ENCODE results near the gene SHE. TPM values are rescaled to one million over a fixed set of nuclear protein-coding genes. Genes with fewer than 3 reads are reported as not detected.
A peak's percentile ranks its signal among the peaks of the same experiment; 100 is the strongest.

Gene SHE
- total RNA-seq, 3 donors from 2014 or later (not counting 1 experiment from before 2014, with no cell fraction given): 0.10 to 0.14 TPM; not detected in 1

DNA sequence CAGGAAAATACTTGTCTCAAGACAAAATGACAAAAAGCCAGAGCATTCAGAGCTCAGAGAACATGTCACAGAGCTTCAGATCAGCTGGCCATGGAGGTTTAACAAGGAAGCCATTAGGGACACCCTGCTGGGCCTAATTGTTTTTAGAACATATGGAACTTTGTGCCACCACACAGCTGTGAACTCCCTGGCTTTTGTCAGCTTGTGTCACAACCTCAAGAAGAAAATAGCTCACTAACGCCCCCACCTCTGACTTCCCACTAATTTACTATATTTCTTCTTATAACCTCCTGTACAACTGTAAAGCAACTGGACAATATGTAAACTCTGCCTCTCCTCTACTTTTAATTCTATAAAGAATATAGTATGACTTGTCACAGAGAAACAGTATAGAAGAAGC lies 21.2 kb downstream of the SHE start:
- intact Hi-C loops (cut with micrococcal nuclease): no loop called here
- H3K27me3 ChIP-seq (ENCODE audit: control insufficient read depth, insufficient read depth, low read length): no peaks in the 10 kb centered on the region
- WGBS (ENCODE audit: insufficient coverage): 72% methylated on average over 1 of the region's 1 CpG
- no peaks in the 10 kb centered on the region for H3K9me3 Mint-ChIP-seq
- no peak overlapping the region for H3K4me3 ChIP-seq (ENCODE audit: low read length)
- no peak for ATAC-seq
- TF ChIP-seq, protein P1, sequence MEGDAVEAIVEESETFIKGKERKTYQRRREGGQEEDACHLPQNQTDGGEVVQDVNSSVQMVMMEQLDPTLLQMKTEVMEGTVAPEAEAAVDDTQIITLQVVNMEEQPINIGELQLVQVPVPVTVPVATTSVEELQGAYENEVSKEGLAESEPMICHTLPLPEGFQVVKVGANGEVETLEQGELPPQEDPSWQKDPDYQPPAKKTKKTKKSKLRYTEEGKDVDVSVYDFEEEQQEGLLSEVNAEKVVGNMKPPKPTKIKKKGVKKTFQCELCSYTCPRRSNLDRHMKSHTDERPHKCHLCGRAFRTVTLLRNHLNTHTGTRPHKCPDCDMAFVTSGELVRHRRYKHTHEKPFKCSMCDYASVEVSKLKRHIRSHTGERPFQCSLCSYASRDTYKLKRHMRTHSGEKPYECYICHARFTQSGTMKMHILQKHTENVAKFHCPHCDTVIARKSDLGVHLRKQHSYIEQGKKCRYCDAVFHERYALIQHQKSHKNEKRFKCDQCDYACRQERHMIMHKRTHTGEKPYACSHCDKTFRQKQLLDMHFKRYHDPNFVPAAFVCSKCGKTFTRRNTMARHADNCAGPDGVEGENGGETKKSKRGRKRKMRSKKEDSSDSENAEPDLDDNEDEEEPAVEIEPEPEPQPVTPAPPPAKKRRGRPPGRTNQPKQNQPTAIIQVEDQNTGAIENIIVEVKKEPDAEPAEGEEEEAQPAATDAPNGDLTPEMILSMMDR (IDR thresholded peaks at IDR 0.05): no peak
- H3K4me3 Mint-ChIP-seq: no peak overlapping the region
- no peak overlapping the region for H3K27ac ChIP-seq (ENCODE audit: low read length)
- no peaks in the 10 kb centered on the region for H3K9me3 ChIP-seq (ENCODE audit: control insufficient read depth, insufficient read depth, low read length)
- H3K27ac Mint-ChIP-seq: no peak overlapping the region
- DNase-seq: no peak
- H3K36me3 ChIP-seq (ENCODE audit: control insufficient read depth, insufficient read depth, low read length): no peaks in the 10 kb centered on the region
- no peaks in the 10 kb centered on the region for H3K4me1 ChIP-seq (ENCODE audit: control insufficient read depth, insufficient read depth, low read length)
- H3K27me3 Mint-ChIP-seq (ENCODE audit: low read depth in 2 of 2): no peaks in the 10 kb centered on the region
- peaks cover 0 to 5% of the 10 kb centered on the region in 2 donors for H3K4me1 Mint-ChIP-seq
- no peaks in the 10 kb centered on the region for H3K36me3 Mint-ChIP-seq

DNA sequence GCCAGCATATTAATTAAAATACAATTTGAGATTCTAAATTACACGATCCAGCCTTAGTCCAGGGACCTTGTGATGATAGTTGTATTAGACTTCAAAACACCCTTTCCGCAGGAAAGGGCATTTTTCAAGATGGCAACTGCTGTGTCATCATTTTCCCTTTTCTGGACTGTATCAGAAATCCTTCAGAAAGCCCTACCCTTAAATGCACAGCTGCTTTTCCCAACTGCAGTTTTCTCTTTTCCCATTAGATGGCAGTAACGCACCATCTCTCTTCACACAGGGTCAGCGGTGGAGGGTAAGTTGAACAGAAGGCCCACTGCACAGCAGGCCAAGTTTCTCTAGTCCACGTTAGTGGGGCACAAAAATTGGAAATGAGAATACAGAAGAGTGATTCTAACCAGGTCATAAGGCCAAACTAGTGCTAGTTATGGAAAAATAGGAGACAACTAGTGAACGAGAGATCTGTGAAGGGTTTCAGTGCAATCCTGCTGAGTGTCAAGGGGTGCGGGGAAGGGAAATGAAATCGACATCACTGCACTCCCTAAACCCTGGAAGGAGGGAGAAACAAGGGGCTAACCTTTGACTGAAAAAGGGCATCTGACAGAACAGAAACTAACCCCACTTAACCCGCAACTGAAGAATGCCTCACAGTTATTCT lies 22.3 kb downstream of the SHE start:
- intact Hi-C loops (cut with micrococcal nuclease): loop anchor here (1.0 kb wide), 2 partner anchors 66 to 398 kb away; no protein-coding TSS in a partner anchor
- DNase-seq (peak; percentile 21 to 86), ATAC-seq (peak; percentile 83 to 95 (median 92))
- Mint-ChIP-seq H3K4me1 (peaks cover 0 to 5% of the 10 kb centered on the region in 2 donors), H3K36me3 (no peaks in the 10 kb centered on the region), H3K4me3 (no peak overlapping the region), H3K9me3 (no peaks in the 10 kb centered on the region), H3K27ac (no peak overlapping the region), H3K27me3 (ENCODE audit: low read depth in 2 of 2) (no peaks in the 10 kb centered on the region)
- H3K4me3 ChIP-seq (ENCODE audit: low read length): no peak overlapping the region
- no peaks in the 10 kb centered on the region for H3K27me3 ChIP-seq (ENCODE audit: control insufficient read depth, insufficient read depth, low read length)
- H3K36me3 ChIP-seq (ENCODE audit: control insufficient read depth, insufficient read depth, low read length): no peaks in the 10 kb centered on the region
- H3K9me3 ChIP-seq (ENCODE audit: control insufficient read depth, insufficient read depth, low read length): no peaks in the 10 kb centered on the region
- WGBS (ENCODE audit: insufficient coverage): 47% methylated on average over 8 of the region's 9 CpGs
- no peak overlapping the region for H3K27ac ChIP-seq (ENCODE audit: low read length)
- TF ChIP-seq, protein P1 (IDR thresholded peaks at IDR 0.05): peak; percentile 91
- no peaks in the 10 kb centered on the region for H3K4me1 ChIP-seq (ENCODE audit: control insufficient read depth, insufficient read depth, low read length)

DNA sequence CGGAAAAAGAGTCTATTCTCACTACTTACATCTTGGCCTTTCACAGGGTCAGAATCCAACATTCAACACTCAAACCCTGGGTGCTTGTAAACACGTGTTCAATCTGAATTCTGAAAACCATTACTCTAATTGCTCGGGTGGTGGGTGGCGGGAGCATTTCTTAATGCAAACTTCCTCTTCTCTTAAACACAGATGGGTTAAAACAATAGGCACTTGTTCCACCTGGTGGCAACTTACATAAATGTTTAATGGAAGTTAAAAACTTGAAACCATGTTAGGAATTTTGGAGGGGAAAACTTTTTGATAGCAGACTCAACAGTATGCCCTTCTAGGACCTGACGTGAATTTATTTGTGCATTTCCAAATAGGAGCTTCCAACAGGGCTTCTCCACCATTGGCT lies 23.6 kb downstream of the SHE start:
- Histone ChIP-seq H3K4me3 (ENCODE audit: low read length) (no peak overlapping the region), H3K4me1 (ENCODE audit: control insufficient read depth, insufficient read depth, low read length) (no peaks in the 10 kb centered on the region), H3K27ac (ENCODE audit: low read length) (no peak overlapping the region), H3K36me3 (ENCODE audit: control insufficient read depth, insufficient read depth, low read length) (no peaks in the 10 kb centered on the region), H3K9me3 (ENCODE audit: control insufficient read depth, insufficient read depth, low read length) (no peaks in the 10 kb centered on the region), H3K27me3 (ENCODE audit: control insufficient read depth, insufficient read depth, low read length) (no peaks in the 10 kb centered on the region)
- DNase-seq: peak in 1 of 2 donors; percentile 55
- 42% methylated on average over 3 of the region's 5 CpGs for WGBS (ENCODE audit: insufficient coverage)
- Mint-ChIP-seq H3K4me3 (no peak overlapping the region), H3K36me3 (no peaks in the 10 kb centered on the region), H3K27ac (no peak overlapping the region), H3K9me3 (no peaks in the 10 kb centered on the region), H3K27me3 (ENCODE audit: low read depth in 2 of 2) (no peaks in the 10 kb centered on the region), H3K4me1 (peaks cover 0 to 5% of the 10 kb centered on the region in 2 donors)
- TF ChIP-seq, protein P1 (IDR thresholded peaks at IDR 0.05): no peak
- intact Hi-C loops (cut with micrococcal nuclease): no loop called here
- no peak for ATAC-seq

DNA sequence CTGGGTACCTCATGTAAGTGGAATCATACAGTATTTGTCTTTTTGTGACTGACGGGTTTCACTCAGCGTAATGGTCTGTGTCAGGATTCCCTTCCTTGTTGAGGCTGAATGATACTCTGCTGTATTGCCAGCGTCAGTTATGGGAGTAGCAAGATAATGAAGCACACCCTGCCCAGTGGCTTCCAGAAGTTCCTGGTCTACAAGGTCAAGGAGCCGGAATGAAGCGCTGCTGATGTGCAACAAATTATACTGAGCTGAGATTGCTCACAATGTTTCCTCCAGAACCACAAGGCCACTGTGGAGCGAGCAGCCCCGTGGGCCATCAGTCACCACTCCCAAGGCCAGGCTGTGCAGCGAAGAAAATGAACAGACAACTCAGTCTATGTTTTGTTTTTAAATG lies 24.2 kb downstream of the SHE start:
- Mint-ChIP-seq H3K36me3 (no peaks in the 10 kb centered on the region), H3K27ac (no peak overlapping the region), H3K4me1 (peaks cover 0 to 5% of the 10 kb centered on the region in 2 donors), H3K4me3 (no peak overlapping the region), H3K9me3 (no peaks in the 10 kb centered on the region), H3K27me3 (ENCODE audit: low read depth in 2 of 2) (no peaks in the 10 kb centered on the region)
- H3K4me1 ChIP-seq (ENCODE audit: control insufficient read depth, insufficient read depth, low read length): no peaks in the 10 kb centered on the region
- no peaks in the 10 kb centered on the region for H3K36me3 ChIP-seq (ENCODE audit: control insufficient read depth, insufficient read depth, low read length)
- intact Hi-C loops (cut with micrococcal nuclease): no loop called here
- no peak for DNase-seq
- 93% methylated on average over 8 of the region's 8 CpGs for WGBS (ENCODE audit: insufficient coverage)
- no peaks in the 10 kb centered on the region for H3K9me3 ChIP-seq (ENCODE audit: control insufficient read depth, insufficient read depth, low read length)
- TF ChIP-seq, protein P1 (IDR thresholded peaks at IDR 0.05): no peak
- H3K4me3 ChIP-seq (ENCODE audit: low read length): no peak overlapping the region
- no peak for ATAC-seq
- H3K27me3 ChIP-seq (ENCODE audit: control insufficient read depth, insufficient read depth, low read length): no peaks in the 10 kb centered on the region
- no peak overlapping the region for H3K27ac ChIP-seq (ENCODE audit: low read length)

Measured in natural killer cell (primary cell).